ENCODE data around the gene DRD2.

The DRD2 gene

GRCh38 chr11:113373981-113374560 lies 101.1 kb downstream of the DRD2 start:
- DNase-seq (ENCODE audit: low read depth in 2 of 3, low spot score in 2 of 3) = no peak

GRCh38 chr11:113373306-113373705 lies 101.9 kb downstream of the DRD2 start:
- no peak for DNase-seq (ENCODE audit: low read depth in 2 of 3, low spot score in 2 of 3)

GRCh38 chr11:113372309-113372708 lies 102.9 kb downstream of the DRD2 start:
- no peak for DNase-seq (ENCODE audit: low read depth in 2 of 3, low spot score in 2 of 3)

GRCh38 chr11:113370634-113371033 lies 104.6 kb downstream of the DRD2 start:
- DNase-seq (ENCODE audit: low read depth in 2 of 3, low spot score in 2 of 3) = no peak

- DNase-seq (ENCODE audit: low read depth in 2 of 3, low spot score in 2 of 3) = no peak
These were observed 105.8 kb downstream of the DRD2 start for GRCh38 chr11:113369411-113369810.

- no peak for DNase-seq (ENCODE audit: low read depth in 2 of 3, low spot score in 2 of 3)
These were observed 109.3 kb downstream of the DRD2 start for GRCh38 chr11:113365895-113366294.

GRCh38 chr11:113363996-113364641 lies 111.1 kb downstream of the DRD2 start:
- no peak for DNase-seq (ENCODE audit: low read depth in 2 of 3, low spot score in 2 of 3)

- no peak for DNase-seq (ENCODE audit: low read depth in 2 of 3, low spot score in 2 of 3)
These were observed 111.8 kb downstream of the DRD2 start for GRCh38 chr11:113363406-113363805.

Measured in activated CD8-positive, alpha-beta memory T cell treated with anti-CD3 and anti-CD28 coated beads for 48 hours (primary cell).